Measurements from ENCODE around the gene TWIST1.

DNA sequence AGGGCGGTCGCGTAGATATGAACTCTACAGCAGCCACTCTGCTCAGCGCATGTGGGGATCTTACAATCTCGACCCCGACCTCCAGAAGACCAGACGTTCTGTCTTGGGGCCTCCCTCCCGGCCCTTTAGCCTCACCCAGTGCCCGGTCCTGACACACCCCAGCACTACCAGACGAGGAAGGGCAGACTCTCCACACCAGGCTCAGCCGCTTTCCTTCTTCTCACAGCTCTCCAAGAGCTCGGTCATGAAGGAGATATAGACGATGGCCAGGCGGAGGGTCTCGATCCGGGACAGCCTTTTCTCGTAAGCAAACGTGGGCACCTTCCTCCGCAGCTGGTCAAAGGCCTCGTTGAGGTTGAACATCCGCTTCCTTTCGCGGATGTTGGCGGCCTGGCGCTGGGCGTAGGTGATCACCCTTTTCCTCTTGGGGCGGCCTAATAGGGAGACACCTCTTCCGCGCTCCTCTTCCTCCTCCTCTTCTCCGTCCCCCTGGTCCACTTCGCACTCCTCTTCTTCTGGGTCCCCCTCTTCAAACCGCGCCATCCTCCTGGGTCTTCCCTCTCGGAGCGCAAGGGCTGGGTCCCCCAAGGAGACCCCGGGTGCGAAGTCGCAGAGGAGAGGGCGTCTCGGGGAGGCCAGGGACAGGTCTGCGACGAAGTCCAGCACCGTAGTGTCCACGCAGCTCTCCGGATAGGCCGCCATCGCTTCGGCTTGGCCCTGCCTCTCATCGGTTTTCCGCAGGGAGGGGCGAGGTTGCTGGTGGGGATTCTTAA is 27.4 kb upstream of the TWIST1 start, which contains the start of gene FERD3L:
- TF ChIP-seq, protein P1, sequence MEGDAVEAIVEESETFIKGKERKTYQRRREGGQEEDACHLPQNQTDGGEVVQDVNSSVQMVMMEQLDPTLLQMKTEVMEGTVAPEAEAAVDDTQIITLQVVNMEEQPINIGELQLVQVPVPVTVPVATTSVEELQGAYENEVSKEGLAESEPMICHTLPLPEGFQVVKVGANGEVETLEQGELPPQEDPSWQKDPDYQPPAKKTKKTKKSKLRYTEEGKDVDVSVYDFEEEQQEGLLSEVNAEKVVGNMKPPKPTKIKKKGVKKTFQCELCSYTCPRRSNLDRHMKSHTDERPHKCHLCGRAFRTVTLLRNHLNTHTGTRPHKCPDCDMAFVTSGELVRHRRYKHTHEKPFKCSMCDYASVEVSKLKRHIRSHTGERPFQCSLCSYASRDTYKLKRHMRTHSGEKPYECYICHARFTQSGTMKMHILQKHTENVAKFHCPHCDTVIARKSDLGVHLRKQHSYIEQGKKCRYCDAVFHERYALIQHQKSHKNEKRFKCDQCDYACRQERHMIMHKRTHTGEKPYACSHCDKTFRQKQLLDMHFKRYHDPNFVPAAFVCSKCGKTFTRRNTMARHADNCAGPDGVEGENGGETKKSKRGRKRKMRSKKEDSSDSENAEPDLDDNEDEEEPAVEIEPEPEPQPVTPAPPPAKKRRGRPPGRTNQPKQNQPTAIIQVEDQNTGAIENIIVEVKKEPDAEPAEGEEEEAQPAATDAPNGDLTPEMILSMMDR (conservative IDR thresholded peaks at IDR 0.05): no peak
- TF ChIP-seq EZH2 (IDR thresholded peaks at IDR 0.05; ENCODE audit: low read depth): no peak
